HTR-8/SVneo (cell line): ENCODE measurements around the gene LRP4.

ENCODE experiments used
- DNase-seq: peaks from one replicate; pipeline ENCODE4 v3.0.0; 2011; ENCODE audit warnings: low spot score, mixed read lengths; ENCODE audit not compliant: insufficient read length
- FAIRE-seq: peaks from 2 replicates; lab custom pipeline; 2011; peaks lifted over from hg19 to GRCh38; lab: Jason Lieb, UNC

LRP4 gene

DNA sequence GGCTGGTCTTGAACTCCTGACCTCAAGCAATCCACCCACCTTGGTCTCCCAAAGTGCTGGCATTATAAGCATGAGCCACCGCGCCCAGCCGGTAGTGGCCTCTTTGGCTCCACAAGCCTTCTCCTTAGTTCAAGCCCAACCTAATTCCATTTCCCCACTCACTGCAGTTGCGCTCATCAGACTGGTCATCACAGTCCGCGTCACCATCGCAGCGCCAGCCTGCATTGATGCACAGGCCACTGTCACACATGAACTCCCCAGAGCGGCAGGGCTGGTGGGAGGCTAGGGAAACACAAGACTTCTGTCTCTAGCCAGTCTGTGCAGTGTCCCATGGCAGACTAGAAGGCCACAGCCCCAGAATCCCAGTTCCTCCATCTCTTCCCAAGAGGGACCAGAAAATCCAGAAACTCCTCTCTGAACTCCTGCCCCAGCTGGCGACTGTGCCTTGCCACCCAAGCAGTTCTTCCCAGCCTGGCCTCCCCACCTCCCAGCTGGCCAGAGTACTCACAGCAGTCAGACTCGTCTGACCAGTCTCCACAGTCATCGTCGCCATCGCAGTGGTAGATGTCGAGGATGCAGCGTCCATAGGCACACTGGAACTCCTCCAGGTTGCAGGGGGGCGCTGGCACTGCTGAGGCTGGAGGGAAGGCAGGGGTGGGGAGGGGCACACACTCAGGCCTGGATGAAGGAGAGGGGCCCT is 19.8 kb downstream of the LRP4 start:
- DNase-seq (no peak), FAIRE-seq (no peak)

GRCh38 chr11:46896719-46897406 is 21.5 kb downstream of the LRP4 start:
- DNase-seq: peak; percentile 32
- FAIRE-seq: no peak

DNA sequence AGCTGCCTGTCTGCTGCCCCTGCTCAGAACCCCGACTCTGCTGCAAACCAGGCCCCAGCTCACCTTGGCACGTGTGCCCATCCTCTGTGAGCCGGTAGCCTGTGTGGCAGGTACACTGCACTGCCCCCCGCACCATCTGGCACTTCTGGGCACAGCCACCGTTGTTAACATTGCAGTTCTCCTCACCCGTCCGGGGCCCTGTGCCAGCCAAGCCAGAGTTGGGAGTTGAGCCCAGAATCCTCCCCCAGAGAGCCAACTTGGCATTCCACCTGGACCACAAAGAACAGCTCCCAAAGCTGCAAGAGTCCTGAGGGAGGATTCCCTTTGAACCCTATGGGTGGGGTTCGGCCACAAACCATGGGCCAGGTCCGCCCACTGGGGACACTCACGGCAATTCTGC is 22.5 kb downstream of the LRP4 start:
- FAIRE-seq (no peak), DNase-seq (no peak)

DNA sequence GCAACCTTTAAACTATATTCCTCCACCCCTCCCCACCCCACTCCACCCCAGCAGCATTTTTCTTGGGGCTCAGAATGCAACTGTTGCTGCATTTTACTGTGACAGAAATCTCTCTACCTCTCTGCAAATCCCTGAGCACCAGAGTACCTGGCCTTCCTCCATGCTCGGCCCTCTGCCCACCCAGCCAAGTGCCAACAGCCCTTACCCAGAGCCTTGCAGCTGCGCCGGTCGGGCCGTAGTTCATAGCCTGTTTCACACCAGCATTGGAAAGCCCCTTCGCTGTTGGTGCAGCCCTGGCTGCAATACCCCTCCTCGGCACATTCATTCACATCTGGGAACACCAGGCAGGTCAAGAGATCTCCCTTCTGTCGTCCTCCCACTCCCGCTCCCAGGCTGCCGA is 23.4 kb downstream of the LRP4 start:
- DNase-seq (no peak), FAIRE-seq (no peak)

DNA sequence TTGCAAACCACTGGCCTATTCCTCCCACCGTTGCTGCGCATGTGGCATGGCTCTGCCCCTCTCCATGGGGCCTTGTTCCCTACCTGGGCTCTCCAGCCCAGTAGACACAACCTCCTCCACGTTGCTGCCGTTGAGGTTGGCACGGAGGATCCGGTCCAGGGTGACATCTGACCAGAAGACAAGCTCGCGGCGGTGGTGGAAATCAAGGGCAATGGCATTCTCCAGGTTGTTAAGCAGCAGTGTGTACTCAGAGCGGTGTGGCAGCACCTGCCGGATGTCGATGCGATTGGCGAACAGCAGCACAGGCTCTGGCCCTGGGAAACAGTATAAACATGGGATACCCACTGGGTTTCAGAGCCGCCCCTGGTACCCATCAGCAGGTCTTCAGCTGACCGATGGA is 23.8 kb downstream of the LRP4 start:
- no peak for DNase-seq
- FAIRE-seq: no peak

DNA sequence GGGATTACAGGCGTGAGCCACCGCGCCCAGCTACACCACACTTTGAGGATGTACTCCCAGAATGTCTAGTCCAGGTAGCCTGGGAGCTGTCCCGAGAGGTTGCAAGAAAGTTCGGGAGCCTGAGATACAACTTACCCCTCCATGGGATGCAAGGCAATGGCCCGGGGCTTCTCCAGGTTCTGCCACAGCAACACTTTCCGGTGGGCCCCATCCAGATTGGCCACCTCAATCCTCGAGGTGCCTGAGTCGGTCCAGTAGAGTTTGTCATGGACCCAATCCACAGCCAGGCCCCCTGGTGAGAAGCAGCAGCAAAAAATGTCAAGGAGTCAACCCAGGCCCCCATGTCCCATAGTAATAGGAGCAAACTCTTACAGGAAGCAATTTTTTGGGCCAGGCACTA is 25.5 kb downstream of the LRP4 start:
- FAIRE-seq: no peak

GRCh38 chr11:46892109-46892508 is 26.2 kb downstream of the LRP4 start:
- FAIRE-seq (no peak), DNase-seq (no peak)

More for the DNA sequence above, 25.5 kb downstream of the LRP4 start:
- DNase-seq: no peak

GRCh38 chr11:46890665-46891064 is 27.7 kb downstream of the LRP4 start:
- no peak for FAIRE-seq
- no peak for DNase-seq

- DNase-seq: peak; percentile 74
- peak; percentile 80 for FAIRE-seq
Observed at GRCh38 chr11:46889689-46890475, 28.5 kb downstream of the LRP4 start.

- DNase-seq: no peak
- FAIRE-seq: no peak
Observed at GRCh38 chr11:46889251-46889650, 29.1 kb downstream of the LRP4 start.

DNA sequence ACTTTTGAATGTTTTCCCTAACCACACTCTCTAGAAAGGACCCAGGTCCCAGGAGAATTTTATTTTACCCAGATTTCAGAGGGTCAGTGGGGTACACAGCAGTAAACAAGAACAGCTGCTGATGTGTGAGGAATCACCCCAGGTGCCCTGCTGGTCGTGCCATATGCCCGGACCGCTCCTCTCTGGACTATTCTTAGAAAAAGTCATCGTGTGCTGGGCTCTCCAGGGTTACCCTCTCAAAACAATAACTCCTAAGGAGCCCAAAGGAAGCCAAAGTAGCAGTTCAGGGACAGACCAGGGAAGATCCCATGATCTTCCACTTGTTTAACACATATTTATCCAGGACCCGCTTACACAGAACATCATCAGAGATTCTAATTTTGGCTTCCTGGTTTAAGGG is 29.7 kb downstream of the LRP4 start:
- no peak for FAIRE-seq

GRCh38 chr11:46886211-46886610 is 32.1 kb downstream of the LRP4 start:
- DNase-seq (no peak), FAIRE-seq (no peak)

More for the DNA sequence above, 29.7 kb downstream of the LRP4 start:
- no peak for DNase-seq

DNA sequence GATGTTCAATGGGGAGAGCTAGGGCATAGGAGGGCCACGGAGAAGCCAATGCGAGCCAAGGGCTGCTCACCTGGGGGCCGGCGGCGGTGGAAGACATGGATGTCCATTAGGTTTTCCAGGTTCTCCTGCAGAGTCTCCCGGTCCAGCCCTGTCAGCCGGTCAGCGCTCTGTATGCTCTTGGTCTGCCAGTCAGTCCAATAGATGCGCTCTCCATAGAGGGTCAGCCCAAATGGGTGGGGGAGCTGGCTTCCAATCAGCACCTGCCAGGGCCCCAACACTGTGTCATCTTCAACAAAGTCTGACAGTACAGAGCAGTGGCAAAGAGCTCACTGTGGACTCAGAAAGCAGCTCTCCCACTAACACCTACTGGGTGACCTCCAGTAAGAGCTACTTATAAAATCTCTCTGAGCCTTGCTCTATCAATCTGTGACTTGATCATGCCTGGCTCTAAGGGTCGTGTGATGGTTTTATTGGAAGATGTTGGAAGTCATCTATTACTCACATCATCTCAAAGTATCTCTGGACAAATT is 39.2 kb downstream of the LRP4 start:
- FAIRE-seq: no peak
- no peak for DNase-seq

DNA sequence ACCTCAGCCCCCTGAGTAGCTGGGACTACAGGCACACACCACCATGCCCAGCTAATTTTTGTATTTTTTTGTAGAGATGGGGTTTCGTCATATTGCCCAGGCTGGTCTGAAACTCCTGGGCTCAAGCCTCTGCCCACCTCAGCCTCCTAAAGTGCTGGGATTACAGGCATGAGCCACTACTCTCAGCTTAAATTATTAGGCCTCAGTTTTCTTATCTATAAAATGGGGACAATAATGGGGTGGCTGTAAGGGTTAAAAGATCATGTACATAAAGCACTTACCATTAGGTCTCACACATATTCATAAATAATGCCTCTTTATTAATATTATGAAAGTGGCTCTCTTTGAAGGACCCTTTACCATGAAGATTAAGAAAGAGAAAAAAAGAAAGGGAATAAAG is 40.8 kb downstream of the LRP4 start:
- no peak for FAIRE-seq
- DNase-seq: no peak

DNA sequence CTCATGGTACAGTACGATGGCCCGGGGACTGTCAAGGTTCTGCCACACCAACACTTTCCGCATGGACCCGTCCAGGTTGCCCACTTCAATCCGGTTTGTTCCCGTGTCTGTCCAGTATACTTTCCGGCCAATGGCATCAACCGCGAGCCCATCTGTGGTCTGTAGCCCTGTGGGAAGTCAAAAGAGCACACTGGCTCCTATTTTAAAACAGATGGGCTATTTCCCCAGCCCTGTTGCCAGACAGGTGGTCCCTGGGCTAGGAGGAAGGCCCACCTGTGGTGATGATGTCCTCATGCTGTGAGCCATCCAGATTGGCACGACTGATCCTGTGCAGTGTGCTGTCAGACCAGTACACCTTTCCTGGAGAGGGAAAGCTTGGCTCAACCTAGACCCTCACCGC is 41.9 kb downstream of the LRP4 start:
- FAIRE-seq (no peak), DNase-seq (no peak)

- FAIRE-seq (no peak), DNase-seq (no peak)
Observed at GRCh38 chr11:46874586-46874985, 43.8 kb downstream of the LRP4 start.

GRCh38 chr11:46868912-46869311 is 49.4 kb downstream of the LRP4 start:
- DNase-seq (no peak), FAIRE-seq (no peak)

DNA sequence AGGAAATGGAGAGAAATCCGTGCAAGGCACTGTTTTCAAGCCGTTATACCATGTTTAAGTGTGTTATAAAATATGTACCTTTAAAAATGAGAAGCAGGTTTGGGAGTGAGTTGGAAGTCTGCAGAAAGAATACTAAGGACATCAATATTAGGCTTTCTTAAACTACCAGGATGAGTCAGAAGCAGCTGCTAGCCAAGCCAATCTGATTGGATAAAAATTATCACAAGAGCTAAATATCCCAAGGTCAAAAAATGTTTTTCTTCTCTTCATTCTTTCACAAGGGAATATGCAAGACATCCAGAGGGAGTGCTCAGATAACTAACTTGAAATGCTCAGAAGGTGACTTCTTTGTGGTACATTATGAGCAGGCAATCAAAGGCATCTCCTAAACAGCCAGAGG is 53.0 kb downstream of the LRP4 start:
- FAIRE-seq (no peak), DNase-seq (no peak)

DNA sequence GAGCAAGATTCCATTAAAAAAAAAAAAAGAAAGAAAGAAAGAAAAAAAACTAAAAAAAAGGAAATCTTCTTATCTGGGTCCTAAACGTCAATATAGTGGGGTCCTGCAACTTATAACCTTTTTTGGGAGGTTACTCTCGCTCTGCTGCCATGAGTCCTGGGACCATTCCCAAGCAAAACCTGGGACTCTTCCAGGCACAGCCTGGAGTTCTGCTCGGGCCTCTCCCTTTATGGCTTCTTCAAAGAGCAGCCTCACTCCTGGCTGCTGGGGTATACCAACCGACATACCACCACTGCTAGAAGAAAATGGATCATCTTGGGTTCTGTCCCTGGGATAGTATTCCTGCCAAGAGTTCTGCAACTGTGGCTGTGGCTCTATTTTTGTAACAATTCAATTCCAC is 58.1 kb downstream of the LRP4 start:
- no peak for FAIRE-seq
- DNase-seq: no peak

DNA sequence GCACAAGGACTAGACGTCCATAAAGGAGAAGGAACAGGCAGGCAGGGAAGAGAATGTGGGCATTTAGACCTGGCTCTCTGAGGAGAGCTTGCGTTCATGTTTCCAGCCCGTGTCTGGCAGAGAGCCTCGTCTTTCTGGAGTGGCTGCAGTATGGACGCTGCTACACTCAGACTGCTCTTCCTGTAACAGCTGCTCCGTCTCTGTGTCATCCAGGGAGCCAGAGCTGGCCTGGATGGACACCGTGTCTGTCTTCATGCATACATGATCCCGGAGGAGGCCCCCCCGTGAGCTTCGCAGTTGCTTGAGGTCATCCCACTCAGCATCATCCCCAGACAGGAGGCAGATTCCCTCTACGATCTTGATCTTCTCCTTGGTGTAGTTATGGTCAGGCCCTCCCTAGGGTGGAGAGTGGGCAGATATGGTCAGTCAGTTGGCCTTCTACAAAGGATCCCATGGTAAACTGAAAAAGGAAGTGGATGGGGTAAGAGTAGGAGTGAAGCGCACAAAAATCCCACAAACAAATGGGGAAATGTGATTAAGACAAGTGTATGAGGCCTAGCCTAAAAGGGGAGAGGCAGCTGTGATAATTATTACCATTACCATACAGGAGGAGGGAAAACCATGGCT is 59.3 kb downstream of the LRP4 start:
- DNase-seq: no peak
- FAIRE-seq: no peak

DNA sequence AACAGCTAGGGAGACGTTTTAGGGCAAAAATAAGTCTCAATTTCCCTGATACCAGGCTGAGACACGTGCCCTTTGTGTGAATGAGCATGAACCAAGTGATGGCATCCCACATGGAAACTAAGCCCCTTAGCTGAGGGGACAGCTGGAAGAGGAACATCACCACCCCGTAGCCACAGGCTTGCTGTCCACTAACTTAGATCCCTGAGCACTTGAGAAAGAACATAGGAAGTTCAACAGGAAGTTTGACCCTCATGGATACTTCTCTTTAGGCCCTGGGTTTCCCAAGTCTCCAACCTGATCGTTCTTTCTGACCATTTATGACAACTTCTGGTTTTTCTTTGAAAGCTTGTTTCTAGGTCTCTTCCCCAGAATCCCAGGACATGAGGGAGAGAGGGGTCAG is 60.7 kb downstream of the LRP4 start:
- DNase-seq (no peak), FAIRE-seq (no peak)
